ACHN (cell line): ENCODE results near the gene FXYD6.

Experiments used
- DNase-seq: peaks from one replicate; pipeline ENCODE4 v3.0.0-alpha.2; 2015
- in situ Hi-C: cut with HindIII; loops from 2 replicates; pipeline ENCODE4 v1.10.0; 2017; ENCODE audit warnings: low sequenced_read_pairs, low pct_ligation_motif_present, low pct_unique_long_range_greater_than_20kb

FXYD6 gene

GRCh38 chr11:117912497-117912896, 36.0 kb upstream of the FXYD6 start:
- DNase-seq: no peak

GRCh38 chr11:117911694-117912093, 35.2 kb upstream of the FXYD6 start:
- in situ Hi-C loops: no loop called here
- no peak for DNase-seq

More at GRCh38 chr11:117912497-117912896, 36.0 kb upstream of the FXYD6 start:
- in situ Hi-C loops: no loop called here

DNA sequence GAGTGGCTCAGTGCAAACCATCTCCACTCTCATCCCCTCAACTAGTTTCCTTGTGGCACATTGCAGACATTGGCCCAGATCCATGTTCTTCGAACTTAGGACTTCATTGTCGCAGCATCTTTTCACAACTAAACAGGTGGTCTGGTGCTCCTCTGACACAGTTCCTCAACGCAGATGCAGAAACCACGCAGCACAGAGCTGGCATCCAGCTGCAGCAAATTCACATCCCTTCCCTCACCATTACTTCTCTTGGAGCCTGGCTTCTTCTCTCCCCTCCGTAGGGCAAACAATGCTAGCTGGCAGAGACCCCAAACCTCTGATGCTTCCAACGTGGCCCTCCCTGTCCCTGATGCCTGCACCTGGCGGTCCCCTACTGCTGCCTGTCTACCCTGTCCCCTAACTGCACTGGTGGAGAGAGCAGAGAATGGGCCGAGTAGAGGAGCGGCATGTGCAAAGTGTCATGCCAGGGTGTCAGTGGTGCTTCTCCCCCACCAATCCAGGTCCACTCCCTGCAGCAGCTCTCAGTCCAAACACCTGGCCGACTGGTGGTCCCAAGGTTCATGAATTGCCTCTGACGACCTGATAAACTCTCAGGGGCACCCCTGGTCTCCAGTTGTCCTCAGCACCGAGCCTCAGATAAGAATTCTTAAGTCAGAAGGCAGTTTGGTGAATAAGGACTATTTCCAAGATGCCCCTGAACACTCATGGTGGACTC, 34.6 kb upstream of the FXYD6 start:
- in situ Hi-C loops: no loop called here

GRCh38 chr11:117910525-117910924, 34.1 kb upstream of the FXYD6 start:
- DNase-seq: no peak
- in situ Hi-C loops: no loop called here

More for the DNA sequence above, 34.6 kb upstream of the FXYD6 start:
- no peak for DNase-seq

GRCh38 chr11:117909611-117910382, 33.3 kb upstream of the FXYD6 start:
- in situ Hi-C loops: no loop called here
- DNase-seq: no peak

DNA sequence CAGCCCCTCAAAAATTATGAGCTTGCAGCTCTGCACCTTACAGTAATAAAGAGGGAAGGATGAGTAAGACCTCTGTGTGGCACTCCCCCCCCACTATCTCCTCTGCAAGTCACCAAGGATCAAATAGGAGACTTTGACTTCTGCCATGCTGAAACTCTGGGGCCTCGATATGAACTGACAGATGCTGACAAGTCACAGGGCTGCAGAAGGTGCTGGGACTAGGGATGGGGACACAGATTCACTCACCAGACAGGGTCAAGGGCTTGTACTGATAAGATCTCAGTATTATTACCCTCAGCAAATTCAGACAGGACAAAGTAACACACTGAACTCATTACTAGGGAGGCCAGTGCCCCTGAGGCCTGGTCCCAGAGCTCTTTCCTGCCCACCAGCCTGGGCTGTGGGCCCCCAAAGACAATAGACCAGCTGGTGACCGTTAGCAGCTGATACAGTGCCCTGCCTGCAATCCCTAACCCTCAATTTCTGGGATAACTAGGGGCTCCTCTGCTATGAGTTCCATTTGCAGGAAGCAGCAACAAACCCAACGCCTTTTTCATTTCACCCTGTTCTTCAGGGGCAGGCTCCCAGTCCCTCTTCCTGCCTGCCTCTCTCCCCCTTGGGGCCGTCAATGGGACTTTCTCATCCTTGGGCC, 32.6 kb upstream of the FXYD6 start:
- in situ Hi-C loops: no loop called here
- no peak for DNase-seq

DNA sequence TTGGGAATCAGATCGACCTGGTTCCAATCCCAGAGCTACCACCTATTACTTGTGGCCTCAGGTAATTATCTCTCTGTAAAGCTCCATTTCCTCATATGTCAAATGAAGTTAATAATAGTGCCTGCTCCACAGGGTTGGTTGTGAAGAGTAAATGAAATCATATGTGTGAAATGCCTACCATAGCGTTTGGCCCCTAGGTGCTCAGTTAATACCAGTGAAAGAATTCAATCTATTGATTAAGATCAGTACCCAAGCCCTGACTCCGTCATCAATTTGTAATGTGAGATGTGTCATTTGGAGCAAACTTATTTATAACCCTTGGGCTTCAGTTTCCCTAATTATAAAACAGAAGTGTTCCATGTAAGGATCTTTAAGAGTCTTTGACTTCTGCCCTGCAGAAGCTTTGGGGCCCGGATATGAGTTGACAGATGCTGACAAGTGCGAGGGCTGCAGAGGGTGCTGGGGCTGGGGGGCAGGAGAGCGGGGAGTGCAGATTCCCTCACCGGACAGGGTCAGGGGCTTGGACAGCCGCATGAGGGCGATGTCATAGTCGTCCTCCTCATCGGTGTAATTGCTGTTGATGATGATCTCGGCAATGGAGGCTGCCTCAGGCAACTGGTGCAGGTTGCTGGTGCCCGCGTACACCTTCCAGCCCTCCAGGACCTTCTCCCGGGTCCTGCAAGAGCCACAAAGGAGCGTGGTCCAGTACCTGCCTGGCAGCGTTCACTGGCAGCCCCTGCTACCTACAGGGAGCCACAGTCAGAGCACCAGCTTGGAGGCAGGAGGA, 31.8 kb upstream of the FXYD6 start:
- in situ Hi-C loops: no loop called here
- no peak for DNase-seq

DNA sequence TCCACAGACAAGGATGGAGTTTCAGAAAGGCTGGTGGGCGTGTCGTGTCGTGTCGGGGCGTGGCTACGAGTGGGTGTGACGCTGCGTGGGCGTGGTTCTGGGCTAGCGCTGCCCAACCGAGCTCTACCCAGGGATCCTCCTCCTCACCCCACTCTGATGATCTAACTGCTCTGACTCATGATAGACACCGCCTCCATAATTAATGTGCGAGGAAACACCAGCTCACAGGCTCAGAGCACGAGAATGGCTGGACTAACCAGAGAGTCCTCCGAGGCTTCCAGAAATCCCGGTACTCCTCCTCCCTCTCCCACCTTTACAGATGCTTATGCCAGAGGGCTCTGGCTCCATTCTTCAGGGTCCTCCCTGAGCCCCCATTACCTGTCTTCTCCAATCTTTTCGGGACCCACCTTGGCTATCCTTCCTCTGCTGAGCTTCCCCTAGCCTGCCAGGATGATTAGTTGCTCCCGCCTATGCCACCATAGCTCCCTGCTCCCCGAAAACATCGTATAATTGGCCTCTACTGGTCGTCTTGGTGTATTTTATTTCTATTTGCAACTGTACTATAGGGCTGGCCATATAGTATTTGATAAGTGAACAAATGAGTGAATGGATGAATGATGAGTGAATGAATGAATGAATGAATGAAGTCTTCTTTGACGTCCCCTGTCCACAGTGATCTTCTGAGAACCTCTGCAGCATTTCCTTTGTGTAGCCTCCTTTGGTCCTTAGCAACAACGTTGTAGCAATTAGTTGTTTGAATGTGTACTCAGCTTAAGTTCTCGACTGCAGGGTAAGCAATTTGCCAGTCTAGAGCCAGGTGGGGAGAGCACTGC, 31.0 kb upstream of the FXYD6 start:
- DNase-seq: peak; percentile 95
- in situ Hi-C loops: no loop called here

GRCh38 chr11:117906710-117907109, 30.3 kb upstream of the FXYD6 start:
- in situ Hi-C loops: no loop called here
- no peak for DNase-seq

DNA sequence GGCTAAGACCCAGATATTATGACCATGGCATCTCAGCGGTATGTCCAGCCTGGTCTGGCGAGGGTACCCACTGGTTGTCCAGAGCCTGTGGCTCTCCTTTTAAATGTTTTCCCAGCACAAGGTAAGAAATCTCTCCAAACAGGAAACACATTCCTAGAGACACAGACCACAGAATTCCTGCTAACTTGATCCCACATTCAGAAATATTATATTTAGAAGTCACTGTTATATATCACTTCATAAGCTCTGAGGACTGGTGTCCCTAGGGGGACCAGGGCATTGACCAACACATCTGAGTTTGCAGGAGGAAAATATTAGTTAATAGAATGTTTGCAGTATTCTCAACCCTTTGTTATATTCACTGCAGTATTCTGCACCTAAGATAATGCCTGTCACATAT, 29.7 kb upstream of the FXYD6 start:
- DNase-seq: no peak
- in situ Hi-C loops: no loop called here

- no peak for DNase-seq
- in situ Hi-C loops: no loop called here
These were observed 29.1 kb upstream of the FXYD6 start for GRCh38 chr11:117905524-117905923.

DNA sequence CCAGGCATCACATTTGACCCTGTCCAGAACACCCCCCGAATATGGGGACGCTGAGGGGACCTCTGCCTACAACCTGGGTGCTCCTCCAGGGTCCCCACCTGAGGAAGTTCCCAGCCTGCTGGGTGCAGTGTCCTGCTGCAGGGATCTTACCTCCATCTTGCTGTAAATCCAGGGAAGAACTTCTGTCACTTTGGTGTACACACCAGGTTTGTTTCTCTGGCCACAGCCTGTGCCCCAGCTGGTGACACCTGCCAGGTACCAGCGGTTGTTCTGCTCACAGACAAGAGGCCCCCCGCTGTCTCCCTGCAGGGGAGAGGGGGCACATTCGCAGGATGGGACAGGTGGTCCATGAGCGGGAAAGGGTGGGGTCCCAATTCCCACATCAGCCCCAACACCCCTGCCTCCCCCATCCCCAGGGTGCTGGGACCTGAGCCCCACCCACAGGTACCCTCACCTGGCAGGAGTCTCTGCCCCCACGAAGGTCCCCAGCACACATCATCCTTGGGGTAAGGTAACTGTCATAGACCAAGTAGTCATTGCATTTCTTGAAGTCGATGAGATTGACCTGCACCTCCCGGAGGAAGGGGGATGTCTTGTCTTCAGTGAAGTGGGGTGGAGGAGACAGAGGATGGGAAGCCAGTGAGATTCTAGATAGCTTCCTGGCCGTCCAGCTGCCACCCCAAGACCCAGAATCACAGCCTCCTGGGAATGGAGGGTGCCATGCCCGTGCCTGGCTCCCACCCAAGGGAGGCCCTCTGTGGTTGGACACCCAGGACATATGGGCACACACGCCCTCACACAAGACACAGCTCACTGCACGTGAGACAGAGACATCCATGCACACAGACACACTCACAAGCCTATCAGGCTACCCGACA, 27.3 kb upstream of the FXYD6 start:
- DNase-seq: no peak
- in situ Hi-C loops: no loop called here

DNA sequence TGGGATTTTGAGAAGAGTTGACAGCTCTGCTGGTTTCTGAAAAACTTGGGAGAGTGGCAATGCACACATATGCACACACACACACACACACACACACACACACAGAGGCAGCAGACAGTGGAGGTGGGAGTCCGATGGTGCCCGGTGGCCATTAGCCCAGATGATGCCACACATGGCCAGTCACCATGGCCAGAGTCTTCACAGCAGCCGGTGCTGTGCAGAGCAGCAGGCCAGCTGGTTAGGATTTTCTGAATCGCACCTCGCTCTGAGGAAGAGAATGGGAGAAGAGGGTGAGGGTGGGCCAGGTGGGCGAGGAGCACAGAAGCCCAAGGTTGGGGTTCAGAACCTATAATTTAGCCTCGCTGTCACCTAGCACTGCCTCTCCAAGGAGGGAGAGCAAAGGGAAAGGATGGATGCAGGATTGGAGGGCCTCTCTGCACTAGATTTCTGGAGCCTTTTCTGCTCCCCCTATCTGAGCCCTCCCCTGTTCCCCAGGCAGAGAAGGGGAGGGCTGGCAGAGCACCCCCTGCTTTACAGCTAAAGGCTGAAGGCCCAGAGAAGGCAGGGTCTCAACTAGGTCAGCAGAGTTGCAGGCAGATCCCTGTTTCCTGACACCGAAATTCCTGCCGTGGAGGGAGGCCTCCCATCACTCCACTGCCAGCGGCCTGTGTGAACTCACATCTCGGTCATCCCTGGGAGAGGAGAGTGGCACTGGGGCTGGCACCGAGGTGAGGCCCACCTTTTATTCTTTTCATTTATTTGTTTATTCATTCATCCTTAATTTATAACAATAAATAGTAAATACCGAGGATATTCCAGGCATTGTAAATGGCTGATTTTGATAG, 25.8 kb upstream of the FXYD6 start:
- no peak for DNase-seq
- in situ Hi-C loops: no loop called here

GRCh38 chr11:117901601-117902000, 25.1 kb upstream of the FXYD6 start:
- in situ Hi-C loops: no loop called here
- DNase-seq: no peak

DNA sequence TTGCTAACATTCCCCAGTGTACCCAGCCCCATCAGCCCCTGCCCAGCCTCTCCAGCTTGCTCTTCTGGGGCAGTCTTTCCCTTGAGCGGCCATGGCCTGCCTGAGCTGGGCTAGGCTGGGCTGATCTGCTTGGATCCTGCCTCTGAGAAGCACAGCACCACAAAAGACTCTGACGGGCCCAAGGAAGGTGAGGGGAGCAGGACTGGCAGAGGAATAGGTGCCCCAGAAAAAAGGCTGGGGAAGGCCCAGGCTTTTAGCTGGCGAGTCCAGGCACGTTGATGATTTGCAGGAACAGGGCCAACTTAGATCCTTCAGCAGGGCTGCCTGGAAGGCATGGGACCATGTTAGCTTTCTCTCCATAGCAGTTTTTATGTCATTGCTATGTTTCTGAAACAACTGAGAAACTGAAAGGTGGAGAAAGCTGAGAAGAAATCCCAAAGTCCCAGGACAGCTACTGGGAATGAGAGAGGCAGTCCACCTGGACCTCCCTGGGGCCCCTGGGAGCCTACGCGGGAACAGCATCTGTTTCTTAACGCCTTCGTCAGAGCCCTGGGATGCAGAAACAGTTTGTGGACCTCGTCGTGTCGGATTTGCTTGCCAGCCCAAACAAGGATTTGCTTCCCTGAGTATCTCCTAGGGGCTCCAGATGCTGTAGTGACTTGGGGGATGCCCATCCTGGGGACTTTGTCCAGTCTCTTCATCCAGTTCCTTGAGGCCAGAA, 24.4 kb upstream of the FXYD6 start:
- DNase-seq: no peak
- in situ Hi-C loops: no loop called here

- no peak for DNase-seq
- in situ Hi-C loops: no loop called here
These were observed 23.7 kb upstream of the FXYD6 start for GRCh38 chr11:117900121-117900648.
